Gastrocnemius medialis (tissue), 4 donors: Measurements from ENCODE around the gene SETBP1. TPM values are rescaled to one million over a fixed set of nuclear protein-coding genes. Genes with fewer than 3 reads are reported as not detected.

ENCODE experiments used
- ATAC-seq, 2 donors: fragments of 150-250 bp; one replicate each; pipeline ENCODE4 v1.9.1; 2016
- DNase-seq, 2 donors: peaks; one replicate each; pipeline ENCODE4 v3.0.0-alpha.2; 2019
- H3K27ac ChIP-seq, 4 donors: fragments of 200-600 bp; sonication (generic); 1 replicate in 1 of 4; 2 replicates in 3 of 4; pipeline ENCODE4 v1.5.1; 2016 to 2018; ENCODE audit warnings: mild to moderate bottlenecking in 2 of 4, moderate library complexity in 1 of 4
- H3K27me3 ChIP-seq, 3 donors: fragments of 200-600 bp; sonication (generic) in 2 of 3; 1 replicate in 1 of 3; 2 replicates in 2 of 3; pipeline versions ENCODE4 v1.5.1 to v1.6.0; 2016 to 2019; ENCODE audit warnings: mild to moderate bottlenecking in 1 of 3, moderate library complexity in 1 of 3
- H3K36me3 ChIP-seq, 2 donors: fragments of 200-600 bp; sonication (generic) in 1 of 2; one replicate each; pipeline ENCODE4 v1.5.1; 2017 to 2018
- H3K4me1 ChIP-seq, 2 donors: fragments of 200-600 bp; sonication (generic) in 1 of 2; one replicate each; pipeline ENCODE4 v1.5.1; 2016 to 2017; ENCODE audit warnings: mild to moderate bottlenecking in 2 of 2
- H3K4me3 ChIP-seq, 4 donors: fragments of 200-600 bp; sonication (generic) in 3 of 4; 1 replicate in 1 of 4; 2 replicates in 3 of 4; pipeline ENCODE4 v1.5.1; 2016 to 2019; ENCODE audit warnings: mild to moderate bottlenecking in 2 of 4
- H3K9me3 ChIP-seq, 3 donors: fragments of 200-600 bp; sonication (generic) in 2 of 3; 1 replicate in 1 of 3; 2 replicates in 2 of 3; pipeline ENCODE4 v1.5.1; 2016 to 2019
- CTCF ChIP-seq, 5 experiments: fragments of 450-650 bp in 3 of 5; fragments of 200-600 bp in 2 of 5; sonication (generic) in 2 of 5; IDR thresholded peaks in 4 of 5; conservative IDR thresholded peaks in 1 of 5; 1 replicate in 4 of 5; 2 replicates in 1 of 5; pipeline ENCODE4 v1.5.1; 2016 to 2019; ENCODE audit warnings: antibody characterized with exemption in 5 of 5, mild to moderate bottlenecking in 3 of 5, moderate library complexity in 3 of 5
- POLR2A ChIP-seq, 2 donors: fragments of 450-650 bp; IDR thresholded peaks; one replicate each; pipeline ENCODE4 v1.6.1; 2017; ENCODE audit warnings: antibody characterized with exemption in 2 of 2, mild to moderate bottlenecking in 2 of 2, moderate library complexity in 2 of 2
- in situ Hi-C, 4 donors: fragments of 200-750 bp; cut with MboI; loops; one replicate each; pipeline versions ENCODE4 v1.15.0 to v1.8.0; 2017; ENCODE audit warnings: low sequenced_read_pairs in 4 of 4
- intact Hi-C: fragments of 100-400 bp; cut with DNase I; formaldehyde crosslinking; loops from one replicate; pipeline ENCODE4 v1.15.1; 2023; ENCODE audit warnings: low total_unique reads
- total RNA-seq, 4 donors: library from RNA; depleted of rRNA; stranded (reverse); fragments of >200 nt; gene quantifications; one replicate each; pipeline versions ENCODE4 v1.1.0 to v1.2.3, GENCODE V29; 2016

The SETBP1 gene
- total RNA-seq, 4 donors from 2014 or later: 9.2 to 20.0 (median 15.3) TPM

- in situ Hi-C loops: loop anchor here in 1 of 4 donors (25.0 kb wide), 1 partner anchor 106 kb away; the partner anchor contains the start of gene SETBP1
- H3K9me3 ChIP-seq: no peaks in the 10 kb centered on the region
- H3K27ac ChIP-seq: peak overlapping the region; percentile 85 to 91 (median 89)
- DNase-seq (no peak), ATAC-seq (no peak)
- H3K4me3 ChIP-seq: no peak overlapping the region
- TF ChIP-seq CTCF (IDR thresholded peaks at IDR 0.05 in 4 of 5, conservative IDR thresholded peaks at IDR 0.05 in 1 of 5) (no peak), POLR2A (IDR thresholded peaks at IDR 0.05) (no peak)
- no peaks in the 10 kb centered on the region for H3K27me3 ChIP-seq
- H3K4me1 ChIP-seq: peaks cover 77 to 83% of the 10 kb centered on the region in 2 donors
- no peaks in the 10 kb centered on the region for H3K36me3 ChIP-seq
- intact Hi-C loops: loop anchor here (5.0 kb wide), 1 partner anchor 96 kb away; no protein-coding TSS in a partner anchor
Measured at GRCh38 chr18:44793194-44793593, 112.5 kb downstream of the SETBP1 start.

- H3K9me3 ChIP-seq: no peaks in the 10 kb centered on the region
- DNase-seq (no peak), ATAC-seq (no peak)
- H3K4me1 ChIP-seq: peaks cover 77 to 83% of the 10 kb centered on the region in 2 donors
- H3K36me3 ChIP-seq: no peaks in the 10 kb centered on the region
- intact Hi-C loops: loop anchor here (5.0 kb wide), 1 partner anchor 96 kb away; no protein-coding TSS in a partner anchor
- H3K27me3 ChIP-seq: no peaks in the 10 kb centered on the region
- in situ Hi-C loops: loop anchor here in 1 of 4 donors (25.0 kb wide), 1 partner anchor 106 kb away; the partner anchor contains the start of gene SETBP1
- H3K27ac ChIP-seq: peak overlapping the region; percentile 85 to 91 (median 89)
- TF ChIP-seq CTCF (IDR thresholded peaks at IDR 0.05 in 4 of 5, conservative IDR thresholded peaks at IDR 0.05 in 1 of 5) (no peak), POLR2A (IDR thresholded peaks at IDR 0.05) (no peak)
- no peak overlapping the region for H3K4me3 ChIP-seq
Measured at GRCh38 chr18:44793685-44794084, 113.0 kb downstream of the SETBP1 start.

GRCh38 chr18:44795241-44795640 is 114.6 kb downstream of the SETBP1 start:
- H3K27ac ChIP-seq: peak overlapping the region; percentile 55 to 91 (median 89)
- in situ Hi-C loops: loop anchor here in 1 of 4 donors (25.0 kb wide), 1 partner anchor 108 kb away; the partner anchor contains the start of gene SETBP1
- H3K9me3 ChIP-seq: no peaks in the 10 kb centered on the region
- intact Hi-C loops: no loop called here
- peaks cover 76 to 77% of the 10 kb centered on the region in 2 donors for H3K4me1 ChIP-seq
- TF ChIP-seq CTCF (IDR thresholded peaks at IDR 0.05 in 4 of 5, conservative IDR thresholded peaks at IDR 0.05 in 1 of 5) (no peak), POLR2A (IDR thresholded peaks at IDR 0.05) (no peak)
- no peaks in the 10 kb centered on the region for H3K27me3 ChIP-seq
- H3K36me3 ChIP-seq: no peaks in the 10 kb centered on the region
- no peak overlapping the region for H3K4me3 ChIP-seq
- no peak for ATAC-seq
- DNase-seq: no peak

- no peaks in the 10 kb centered on the region for H3K27me3 ChIP-seq
- H3K4me1 ChIP-seq: peaks cover 66 to 70% of the 10 kb centered on the region in 2 donors
- ATAC-seq: peak in 1 of 2 donors; percentile 10
- intact Hi-C loops: no loop called here
- H3K4me3 ChIP-seq: no peak overlapping the region
- TF ChIP-seq CTCF (IDR thresholded peaks at IDR 0.05 in 4 of 5, conservative IDR thresholded peaks at IDR 0.05 in 1 of 5) (no peak), POLR2A (IDR thresholded peaks at IDR 0.05) (no peak)
- peak overlapping the region; percentile 55 to 91 (median 89) for H3K27ac ChIP-seq
- in situ Hi-C loops: loop anchor here in 1 of 4 donors (25.0 kb wide), 1 partner anchor 109 kb away; the partner anchor contains the start of gene SETBP1
- DNase-seq: no peak
- H3K9me3 ChIP-seq: no peaks in the 10 kb centered on the region
- H3K36me3 ChIP-seq: no peaks in the 10 kb centered on the region
Measured at GRCh38 chr18:44796429-44797428, 116.0 kb downstream of the SETBP1 start.
